ENCODE results near the gene LOX. TPM values are rescaled to one million over a fixed set of nuclear protein-coding genes. Genes with fewer than 3 reads are reported as not detected.

LOX gene
- total RNA-seq, 1 donor from 2014 or later, result 0.23 TPM

GRCh38 chr5:122114501-122114900 lies 36.4 kb upstream of the LOX start:
- Mint-ChIP-seq H3K4me1 (ENCODE audit: unreplicated experiment) (peaks cover 20% of the 10 kb centered on the region), H3K27ac (ENCODE audit: unreplicated experiment) (no peak overlapping the region), H3K27me3 (ENCODE audit: unreplicated experiment) (peaks cover 2% of the 10 kb centered on the region), H3K9me3 (ENCODE audit: unreplicated experiment) (no peaks in the 10 kb centered on the region), H3K36me3 (ENCODE audit: low read depth, unreplicated experiment) (no peaks in the 10 kb centered on the region), H3K4me3 (ENCODE audit: unreplicated experiment) (no peak overlapping the region)
- TF ChIP-seq, protein P1, sequence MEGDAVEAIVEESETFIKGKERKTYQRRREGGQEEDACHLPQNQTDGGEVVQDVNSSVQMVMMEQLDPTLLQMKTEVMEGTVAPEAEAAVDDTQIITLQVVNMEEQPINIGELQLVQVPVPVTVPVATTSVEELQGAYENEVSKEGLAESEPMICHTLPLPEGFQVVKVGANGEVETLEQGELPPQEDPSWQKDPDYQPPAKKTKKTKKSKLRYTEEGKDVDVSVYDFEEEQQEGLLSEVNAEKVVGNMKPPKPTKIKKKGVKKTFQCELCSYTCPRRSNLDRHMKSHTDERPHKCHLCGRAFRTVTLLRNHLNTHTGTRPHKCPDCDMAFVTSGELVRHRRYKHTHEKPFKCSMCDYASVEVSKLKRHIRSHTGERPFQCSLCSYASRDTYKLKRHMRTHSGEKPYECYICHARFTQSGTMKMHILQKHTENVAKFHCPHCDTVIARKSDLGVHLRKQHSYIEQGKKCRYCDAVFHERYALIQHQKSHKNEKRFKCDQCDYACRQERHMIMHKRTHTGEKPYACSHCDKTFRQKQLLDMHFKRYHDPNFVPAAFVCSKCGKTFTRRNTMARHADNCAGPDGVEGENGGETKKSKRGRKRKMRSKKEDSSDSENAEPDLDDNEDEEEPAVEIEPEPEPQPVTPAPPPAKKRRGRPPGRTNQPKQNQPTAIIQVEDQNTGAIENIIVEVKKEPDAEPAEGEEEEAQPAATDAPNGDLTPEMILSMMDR (IDR thresholded peaks at IDR 0.05; ENCODE audit: unreplicated experiment), result no peak
- DNase-seq (ENCODE audit: low spot score), result no peak

DNA sequence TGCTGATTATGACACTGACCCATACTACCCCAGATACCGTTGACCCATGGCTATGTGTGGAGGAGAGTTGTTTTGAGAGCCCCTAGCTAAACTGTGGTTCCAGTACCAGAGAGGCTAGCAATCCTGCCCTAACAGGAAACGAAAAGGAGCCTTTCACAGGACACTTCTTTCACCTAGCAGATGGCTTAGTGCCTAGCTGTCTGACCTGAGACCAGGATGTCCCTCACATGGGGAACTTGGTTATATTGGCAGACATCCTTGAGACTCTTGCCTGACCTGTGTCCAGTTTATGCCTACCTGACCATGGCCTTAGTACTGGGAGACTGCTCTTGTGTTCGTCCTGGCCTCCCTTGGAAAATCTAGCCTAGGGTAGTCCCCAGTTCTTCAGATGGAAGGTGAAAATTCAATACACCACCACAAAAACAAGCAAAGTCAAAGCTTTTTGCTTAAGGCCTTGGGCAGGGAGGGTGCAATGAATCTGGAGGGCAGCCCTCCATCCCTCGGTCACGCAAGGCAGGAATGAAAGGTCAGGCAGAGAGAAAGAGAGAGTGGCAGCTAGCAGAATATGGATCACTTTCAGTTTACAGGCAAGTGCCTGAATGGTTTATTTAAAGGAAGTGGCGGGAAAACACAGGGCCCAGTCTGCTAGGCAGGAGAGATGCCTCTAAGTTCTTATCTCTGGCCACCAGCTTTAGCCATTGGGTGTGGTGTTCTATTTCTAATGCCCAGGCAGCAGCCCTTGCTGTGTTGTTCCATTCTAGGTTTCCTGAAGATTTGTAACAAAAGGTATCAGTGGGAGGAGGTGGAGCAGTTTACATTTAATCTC lies 34.9 kb upstream of the LOX start:
- no peaks in the 10 kb centered on the region for H3K9me3 Mint-ChIP-seq (ENCODE audit: unreplicated experiment)
- H3K4me3 Mint-ChIP-seq (ENCODE audit: unreplicated experiment), result no peak overlapping the region
- no peaks in the 10 kb centered on the region for H3K36me3 Mint-ChIP-seq (ENCODE audit: low read depth, unreplicated experiment)
- H3K27me3 Mint-ChIP-seq (ENCODE audit: unreplicated experiment), result peaks cover 2% of the 10 kb centered on the region
- peak overlapping the region; percentile 61 for H3K27ac Mint-ChIP-seq (ENCODE audit: unreplicated experiment)
- no peak for DNase-seq (ENCODE audit: low spot score)
- TF ChIP-seq, protein P1 (IDR thresholded peaks at IDR 0.05; ENCODE audit: unreplicated experiment), result no peak
- H3K4me1 Mint-ChIP-seq (ENCODE audit: unreplicated experiment), result peaks cover 20% of the 10 kb centered on the region

GRCh38 chr5:122112063-122112462 lies 34.0 kb upstream of the LOX start:
- no peaks in the 10 kb centered on the region for H3K36me3 Mint-ChIP-seq (ENCODE audit: low read depth, unreplicated experiment)

GRCh38 chr5:122111460-122111859 lies 33.4 kb upstream of the LOX start:
- Mint-ChIP-seq H3K4me1 (ENCODE audit: unreplicated experiment) (peaks cover 20% of the 10 kb centered on the region), H3K27me3 (ENCODE audit: unreplicated experiment) (peaks cover 2% of the 10 kb centered on the region), H3K4me3 (ENCODE audit: unreplicated experiment) (no peak overlapping the region), H3K27ac (ENCODE audit: unreplicated experiment) (no peak overlapping the region), H3K36me3 (ENCODE audit: low read depth, unreplicated experiment) (no peaks in the 10 kb centered on the region), H3K9me3 (ENCODE audit: unreplicated experiment) (no peaks in the 10 kb centered on the region)
- no peak for DNase-seq (ENCODE audit: low spot score)
- TF ChIP-seq, protein P1 (IDR thresholded peaks at IDR 0.05; ENCODE audit: unreplicated experiment), result no peak

More at GRCh38 chr5:122112063-122112462, 34.0 kb upstream of the LOX start:
- H3K27me3 Mint-ChIP-seq (ENCODE audit: unreplicated experiment), result peaks cover 2% of the 10 kb centered on the region
- no peak for DNase-seq (ENCODE audit: low spot score)
- no peak overlapping the region for H3K27ac Mint-ChIP-seq (ENCODE audit: unreplicated experiment)
- H3K9me3 Mint-ChIP-seq (ENCODE audit: unreplicated experiment), result no peaks in the 10 kb centered on the region
- TF ChIP-seq, protein P1 (IDR thresholded peaks at IDR 0.05; ENCODE audit: unreplicated experiment), result no peak
- peaks cover 20% of the 10 kb centered on the region for H3K4me1 Mint-ChIP-seq (ENCODE audit: unreplicated experiment)
- H3K4me3 Mint-ChIP-seq (ENCODE audit: unreplicated experiment), result no peak overlapping the region

- no peak for DNase-seq (ENCODE audit: low spot score)
- H3K4me1 Mint-ChIP-seq (ENCODE audit: unreplicated experiment), result peaks cover 20% of the 10 kb centered on the region
- no peaks in the 10 kb centered on the region for H3K9me3 Mint-ChIP-seq (ENCODE audit: unreplicated experiment)
- no peak overlapping the region for H3K4me3 Mint-ChIP-seq (ENCODE audit: unreplicated experiment)
- no peak overlapping the region for H3K27ac Mint-ChIP-seq (ENCODE audit: unreplicated experiment)
- peaks cover 2% of the 10 kb centered on the region for H3K27me3 Mint-ChIP-seq (ENCODE audit: unreplicated experiment)
- TF ChIP-seq, protein P1 (IDR thresholded peaks at IDR 0.05; ENCODE audit: unreplicated experiment), result no peak
- H3K36me3 Mint-ChIP-seq (ENCODE audit: low read depth, unreplicated experiment), result no peaks in the 10 kb centered on the region
These were observed 32.9 kb upstream of the LOX start for GRCh38 chr5:122110987-122111386.
